ENCODE data around the gene OR4N5.

OR4N5 gene

GRCh38 chr14:20190596-20190995 lies 52.0 kb downstream of the OR4N5 start, which contains the start of gene OR11G2:
Gene OR11G2, plus strand, starts transcription at chr14:20190896. Its CDS starts 6,542 bp downstream, at chr14:20197438.
- Histone ChIP-seq H3K27ac (no peak within 1 kb of the TSS), H3K36me3 (no peaks in the 10 kb centered on the region), H3K4me3 (ENCODE audit: low read depth, low read length) (no peak within 1 kb of the TSS), H3K27me3 (ENCODE audit: insufficient read depth, low read depth, severe bottlenecking) (peaks cover 54% of the 10 kb centered on the region), H3K9me3 (ENCODE audit: severe bottlenecking) (no peaks in the 10 kb centered on the region)
- DNase-seq: no peak
- no peak for TF ChIP-seq CTCF (IDR thresholded peaks at IDR 0.05; ENCODE audit: low read depth, low read length)

- Histone ChIP-seq H3K27me3 (ENCODE audit: insufficient read depth, low read depth, severe bottlenecking) (peaks cover 59% of the 10 kb centered on the region), H3K9me3 (ENCODE audit: severe bottlenecking) (no peaks in the 10 kb centered on the region), H3K4me3 (ENCODE audit: low read depth, low read length) (no peak overlapping the region), H3K27ac (no peak overlapping the region), H3K36me3 (no peaks in the 10 kb centered on the region)
- DNase-seq: no peak
- no peak for TF ChIP-seq CTCF (IDR thresholded peaks at IDR 0.05; ENCODE audit: low read depth, low read length)
Observed at GRCh38 chr14:20191396-20191795, 52.8 kb downstream of the OR4N5 start.

GRCh38 chr14:20194101-20194500 lies 55.5 kb downstream of the OR4N5 start:
- no peak for DNase-seq
- H3K27me3 ChIP-seq (ENCODE audit: insufficient read depth, low read depth, severe bottlenecking): peaks cover 81% of the 10 kb centered on the region
- no peaks in the 10 kb centered on the region for H3K9me3 ChIP-seq (ENCODE audit: severe bottlenecking)
- H3K27ac ChIP-seq: no peak overlapping the region
- H3K4me3 ChIP-seq (ENCODE audit: low read depth, low read length): no peak overlapping the region
- no peaks in the 10 kb centered on the region for H3K36me3 ChIP-seq
- TF ChIP-seq CTCF (IDR thresholded peaks at IDR 0.05; ENCODE audit: low read depth, low read length): no peak

Data from WERI-Rb-1 (cell line).